HG03469 (cell line): Measurements from ENCODE around the gene MMP24OS.
A peak's percentile ranks its signal among the peaks of the same experiment; 100 is the strongest.
"Not testable (repeated sequence)": the region's sequence is repeated elsewhere in the genome, so short reads cannot be mapped to it uniquely, and the experiment has no call there.

Experiments
- ATAC-seq: cut with Tn5 transposase; IDR thresholded peaks from one replicate; pipeline ENCODE4 v1.9.1; 2021; ENCODE audit warnings: mild to moderate bottlenecking, moderate library complexity, moderate number of reproducible peaks; ENCODE audit not compliant: unreplicated experiment

MMP24OS gene

GRCh38 chr20:35252598-35252997 lies 25.3 kb downstream of the MMP24OS start:
- not testable (repeated sequence) for ATAC-seq

GRCh38 chr20:35252037-35252461 lies 25.9 kb downstream of the MMP24OS start:
- peak; percentile 42 for ATAC-seq

GRCh38 chr20:35251613-35251940 lies 26.3 kb downstream of the MMP24OS start:
- ATAC-seq = no peak

- no peak for ATAC-seq
These were observed 29.1 kb downstream of the MMP24OS start for GRCh38 chr20:35248641-35249475.

GRCh38 chr20:35246723-35247122 lies 31.2 kb downstream of the MMP24OS start:
- ATAC-seq = no peak

- ATAC-seq = no peak
These were observed 33.9 kb downstream of the MMP24OS start for GRCh38 chr20:35243986-35244385.

- ATAC-seq = no peak
These were observed 34.6 kb downstream of the MMP24OS start for GRCh38 chr20:35243317-35243716.

GRCh38 chr20:35240811-35241293 lies 37.1 kb downstream of the MMP24OS start:
- ATAC-seq = no peak

- ATAC-seq = no peak
These were observed 37.7 kb downstream of the MMP24OS start for GRCh38 chr20:35240083-35240810.

- no peak for ATAC-seq
These were observed 39.2 kb downstream of the MMP24OS start for GRCh38 chr20:35238735-35239134.

GRCh38 chr20:35238170-35238569 lies 39.8 kb downstream of the MMP24OS start:
- no peak for ATAC-seq

- no peak for ATAC-seq
These were observed 40.4 kb downstream of the MMP24OS start for GRCh38 chr20:35237486-35237885.

GRCh38 chr20:35235881-35236280 lies 42.0 kb downstream of the MMP24OS start:
- no peak for ATAC-seq

GRCh38 chr20:35232575-35232974 lies 45.3 kb downstream of the MMP24OS start:
- ATAC-seq = no peak

- no peak for ATAC-seq
These were observed 50.8 kb downstream of the MMP24OS start for GRCh38 chr20:35226884-35227681.
